NCI-H2029 (cell line): Measurements from ENCODE around the gene KLHL34.

Experiments used
- DNase-seq: peaks from one replicate; lab custom pipeline; 2025; lab: John Stamatoyannopoulos, UW

KLHL34 gene, protein sequence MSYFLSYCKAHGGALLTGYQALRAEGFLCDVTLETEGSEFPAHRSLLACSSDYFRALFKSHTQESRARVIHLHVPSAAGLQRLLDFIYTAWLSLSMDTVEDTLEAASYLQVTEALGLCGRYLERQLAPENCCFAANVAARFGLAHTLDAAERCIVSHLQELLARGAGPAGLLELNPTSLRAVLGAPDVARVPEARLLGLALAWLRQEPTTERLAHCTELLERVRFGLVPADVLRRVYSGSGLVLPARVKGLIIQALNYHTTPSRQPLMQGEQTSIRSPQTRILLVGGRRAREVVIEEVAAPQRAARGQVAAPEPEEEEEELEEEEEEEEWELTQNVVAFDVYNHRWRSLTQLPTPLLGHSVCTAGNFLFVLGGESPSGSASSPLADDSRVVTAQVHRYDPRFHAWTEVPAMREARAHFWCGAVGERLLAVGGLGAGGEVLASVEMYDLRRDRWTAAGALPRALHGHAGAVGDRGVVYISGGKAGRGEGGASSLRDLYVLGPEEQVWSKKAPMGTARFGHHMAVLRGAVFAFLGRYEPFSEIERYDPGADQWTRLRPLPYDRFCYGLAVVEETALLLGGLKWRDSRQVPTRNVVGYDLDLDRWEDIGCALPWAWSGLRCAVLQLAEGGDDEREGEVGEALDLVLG

GRCh38 chrX:21658152-21658737, at the start of gene KLHL34:
Gene KLHL34 (minus strand): TSS chrX:21658330. CDS start chrX:21657788, 542 bp downstream.
- no peak for DNase-seq

DNA sequence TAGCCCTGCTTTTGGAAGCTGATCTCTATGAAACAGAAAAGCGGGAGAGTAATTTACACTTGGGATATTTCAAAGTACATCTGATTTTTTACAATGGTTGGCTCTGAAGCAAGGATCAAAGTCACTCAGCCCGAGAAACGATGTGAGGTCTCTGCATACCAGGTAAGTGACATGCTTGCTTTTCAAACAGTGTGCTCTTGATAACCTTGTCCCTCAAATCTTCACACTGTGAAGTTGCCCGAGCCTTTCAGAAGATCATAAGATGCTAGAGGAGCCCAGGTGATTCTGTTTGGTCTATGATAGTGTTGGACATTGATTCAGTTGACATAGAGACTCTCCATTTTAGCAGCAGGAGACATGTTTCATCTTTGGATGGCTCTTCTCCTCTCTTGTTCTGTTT, 47.1 kb upstream of the KLHL34 start:
- DNase-seq, result no peak

DNA sequence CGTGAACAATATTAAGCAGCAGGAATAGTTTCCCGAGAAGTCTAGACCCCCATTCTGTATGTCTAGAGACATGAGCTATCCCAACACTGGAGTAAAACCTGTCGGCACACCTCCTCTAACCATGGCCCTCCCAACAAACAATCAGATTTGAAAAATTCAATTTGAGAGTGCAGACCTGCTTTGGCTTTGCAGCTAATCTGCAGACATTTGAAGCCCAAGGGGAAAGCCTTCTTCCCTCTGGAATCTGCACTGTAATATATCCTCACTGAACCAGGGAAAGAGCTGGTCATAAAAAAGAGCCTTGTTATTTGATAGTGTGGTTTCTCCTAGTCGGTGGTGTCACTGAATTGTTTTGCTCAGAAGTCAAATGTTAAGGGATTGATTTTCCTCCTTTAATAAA, 44.6 kb upstream of the KLHL34 start:
- DNase-seq, result no peak

- DNase-seq, result no peak
These were observed 42.8 kb upstream of the KLHL34 start for GRCh38 chrX:21700967-21701366.

DNA sequence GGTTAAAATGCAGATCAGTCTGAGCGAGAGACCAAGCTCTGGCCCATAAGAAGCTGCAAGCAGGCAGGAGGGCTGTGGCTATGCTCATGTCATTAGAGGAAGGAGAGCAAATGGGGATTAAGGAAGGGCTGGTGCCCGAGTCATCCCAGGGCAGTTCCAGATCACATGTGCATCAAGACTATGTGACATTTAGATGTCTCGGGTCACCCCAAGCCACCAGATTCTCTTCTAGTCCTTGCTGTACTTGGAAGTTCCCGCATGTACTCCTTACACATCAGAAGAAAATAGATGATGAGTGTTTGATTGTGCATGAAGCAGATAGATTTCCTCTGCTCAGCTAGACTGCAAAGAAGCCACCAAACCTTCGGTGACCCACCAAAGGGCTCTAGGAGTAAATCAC, 42.1 kb upstream of the KLHL34 start:
- no peak for DNase-seq

DNA sequence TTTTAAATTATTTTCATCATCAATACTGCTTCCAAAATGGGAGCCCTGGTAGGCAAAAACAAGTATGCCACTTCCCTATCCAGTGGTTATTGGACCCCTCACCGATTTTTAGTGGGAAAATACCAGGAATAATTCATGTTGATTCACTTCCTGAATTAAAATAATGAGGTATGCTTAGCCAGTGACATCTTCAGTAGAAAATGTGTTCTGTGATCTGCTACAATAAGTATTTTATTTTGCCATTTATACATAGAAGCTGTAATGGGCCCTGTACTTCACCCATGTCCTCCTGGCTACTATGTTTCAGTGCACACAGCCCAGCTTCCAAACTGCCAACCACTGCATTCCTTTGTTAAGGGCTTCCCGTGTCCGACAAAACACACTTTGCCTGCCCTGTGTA, 41.0 kb upstream of the KLHL34 start:
- DNase-seq, result no peak

DNA sequence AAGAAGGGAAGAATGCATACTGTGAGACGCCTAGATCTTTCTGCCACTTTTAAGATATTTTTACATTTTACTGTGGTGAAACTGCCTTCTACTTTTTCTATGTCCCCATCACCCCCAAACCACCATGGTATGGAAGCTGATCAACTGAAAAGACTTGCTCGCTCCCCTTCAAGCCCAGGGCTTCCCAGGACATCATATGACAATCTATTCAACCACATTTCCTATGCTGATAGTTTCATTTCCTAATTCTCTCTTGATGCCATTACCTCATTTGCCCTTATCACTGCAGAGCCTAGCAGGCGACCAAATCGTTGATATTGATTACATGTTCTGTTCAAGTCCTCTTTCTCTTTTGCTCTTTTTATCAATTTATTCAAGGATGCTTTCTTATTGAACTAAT, 40.1 kb upstream of the KLHL34 start:
- no peak for DNase-seq

DNA sequence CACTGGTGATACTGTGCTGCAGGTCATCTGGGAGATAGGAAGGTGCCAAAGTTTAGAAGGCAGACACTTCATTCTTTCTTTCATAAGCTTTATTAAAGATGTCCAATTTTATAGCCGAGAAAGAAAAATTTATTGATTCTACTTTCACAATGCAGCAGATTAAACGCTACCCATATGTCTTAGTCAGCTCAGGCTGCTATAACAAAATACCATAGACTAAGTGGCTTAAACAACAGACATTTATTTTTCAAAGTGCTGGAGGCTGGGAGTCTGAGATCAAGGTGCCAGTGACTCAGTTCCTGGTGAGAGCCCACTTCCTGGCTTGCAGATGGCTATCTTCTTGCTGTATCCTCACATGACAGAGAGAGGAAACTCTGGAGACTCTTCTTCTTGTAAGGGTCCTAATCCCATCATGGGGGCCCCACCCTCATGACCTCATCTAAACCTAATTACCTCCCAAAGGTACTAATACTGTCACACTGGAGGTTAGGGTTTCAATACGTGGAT, 33.4 kb upstream of the KLHL34 start:
- DNase-seq, result no peak

- DNase-seq, result no peak
These were observed 25.8 kb upstream of the KLHL34 start for GRCh38 chrX:21683941-21684340.

GRCh38 chrX:21678048-21678612, 20.0 kb upstream of the KLHL34 start:
- no peak for DNase-seq

DNA sequence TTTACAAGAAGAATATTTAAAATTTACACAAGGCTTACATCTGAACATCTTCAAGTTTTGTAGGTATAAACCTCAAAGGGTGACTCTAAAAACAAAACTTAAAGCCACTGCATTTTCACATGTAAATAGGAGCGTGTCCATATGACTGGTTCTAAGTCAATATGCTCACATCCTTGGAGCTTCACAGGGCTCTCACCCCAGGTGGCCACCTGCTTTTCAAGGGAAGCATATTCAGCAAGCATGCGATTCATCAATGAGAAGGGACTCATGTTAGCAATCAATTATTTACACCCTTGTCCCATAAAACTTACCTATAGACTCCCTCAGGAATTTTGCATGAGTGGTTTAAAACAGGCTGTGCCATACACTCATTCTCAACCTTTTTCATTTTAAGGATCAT, 17.8 kb upstream of the KLHL34 start:
- no peak for DNase-seq

DNA sequence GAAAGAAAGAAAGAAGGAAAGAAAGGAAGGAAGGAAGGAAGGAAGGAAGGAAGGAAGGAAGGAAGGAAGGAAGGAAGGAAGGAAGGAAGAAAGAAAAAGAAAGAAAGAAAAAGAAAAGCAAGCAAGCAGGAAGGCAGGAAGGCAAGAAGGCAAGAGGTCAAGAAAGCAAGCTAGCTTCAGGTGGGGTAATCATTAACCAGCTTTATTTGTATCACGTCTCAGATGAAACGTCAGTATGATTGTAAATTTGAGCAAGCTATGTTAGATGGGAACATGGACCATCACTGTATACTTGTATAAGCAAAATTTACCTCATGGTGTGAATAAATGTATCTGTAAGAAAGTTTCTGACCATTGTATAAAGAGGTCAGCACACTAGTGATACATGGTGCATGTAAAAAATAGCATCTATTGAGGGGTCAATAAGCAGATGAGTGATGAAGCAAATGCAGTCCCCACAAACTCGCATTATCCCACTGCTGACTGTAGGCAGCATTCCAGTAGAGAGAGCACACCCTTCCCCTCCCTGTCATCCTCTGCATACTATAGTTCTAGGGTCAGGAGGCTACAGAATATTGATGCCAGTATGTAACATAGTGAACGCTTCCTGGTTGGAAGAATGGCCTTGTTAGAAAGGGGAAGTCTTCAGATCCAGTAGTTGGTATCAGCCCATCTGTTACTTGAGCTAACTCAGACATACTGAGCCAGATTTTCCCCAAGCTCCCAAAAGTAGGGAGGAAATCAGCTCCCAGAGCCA, 16.5 kb upstream of the KLHL34 start:
- no peak for DNase-seq

DNA sequence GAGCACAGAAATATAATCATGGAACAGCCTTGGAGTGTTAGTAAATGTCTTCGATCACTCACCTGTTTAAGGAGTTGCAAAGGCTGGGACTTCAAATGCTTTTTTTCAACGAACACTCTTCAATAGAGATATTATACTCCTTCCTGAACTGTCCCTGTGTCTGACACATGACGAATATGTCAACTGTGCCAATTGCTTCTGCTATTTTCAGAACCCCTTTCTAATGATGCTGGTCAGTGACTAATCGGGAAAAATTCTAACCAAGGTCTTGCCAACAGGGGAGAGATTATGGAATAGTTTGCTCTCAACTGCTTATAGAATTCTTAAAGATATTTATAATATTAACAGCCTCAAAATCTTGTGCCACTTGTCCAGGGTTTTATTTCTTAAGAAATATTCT, 8.5 kb upstream of the KLHL34 start:
- DNase-seq, result no peak

DNA sequence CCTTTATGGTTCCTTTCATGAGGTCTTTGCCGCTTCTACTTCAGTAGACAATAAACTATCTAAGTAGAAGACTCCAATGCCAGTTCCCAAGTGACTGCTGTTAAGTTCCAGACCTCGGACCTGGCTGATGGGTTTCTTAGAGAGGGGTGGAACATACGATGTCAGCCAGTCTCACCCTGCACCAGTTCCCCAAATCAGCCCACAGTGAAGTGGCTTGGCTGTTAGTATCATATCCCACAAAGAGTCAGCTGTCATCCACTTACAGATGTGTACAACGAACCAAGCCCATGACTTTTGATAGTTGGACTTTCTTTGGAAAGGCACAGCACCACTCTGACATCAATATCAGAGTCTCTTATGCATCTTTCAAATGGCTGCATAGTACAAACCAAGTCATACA, 8.1 kb upstream of the KLHL34 start:
- DNase-seq, result no peak

GRCh38 chrX:21662761-21663160, 4.6 kb upstream of the KLHL34 start:
- DNase-seq, result no peak

- no peak for DNase-seq
These were observed 3.2 kb upstream of the KLHL34 start for GRCh38 chrX:21661316-21661715.

DNA sequence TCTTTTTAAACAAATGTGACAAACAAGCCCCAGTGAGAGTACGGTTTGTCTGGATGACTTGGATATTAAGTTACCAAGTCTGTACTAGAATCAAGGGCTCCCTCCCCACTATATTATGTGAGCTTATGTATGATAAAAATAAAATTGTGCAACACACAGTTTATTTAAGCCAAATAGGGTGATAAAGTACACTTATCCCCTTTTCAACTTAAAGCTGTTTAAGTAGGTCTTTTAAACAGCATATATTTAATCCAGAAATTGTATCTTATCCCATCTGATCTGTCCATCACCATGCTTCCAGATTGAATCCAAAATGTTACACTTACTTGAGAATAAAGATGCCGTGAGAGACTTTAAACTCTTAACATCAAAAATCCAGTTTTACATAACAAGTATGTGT, 2.0 kb upstream of the KLHL34 start:
- no peak for DNase-seq

GRCh38 chrX:21659320-21659719, 1.2 kb upstream of the KLHL34 start:
- no peak for DNase-seq

DNA sequence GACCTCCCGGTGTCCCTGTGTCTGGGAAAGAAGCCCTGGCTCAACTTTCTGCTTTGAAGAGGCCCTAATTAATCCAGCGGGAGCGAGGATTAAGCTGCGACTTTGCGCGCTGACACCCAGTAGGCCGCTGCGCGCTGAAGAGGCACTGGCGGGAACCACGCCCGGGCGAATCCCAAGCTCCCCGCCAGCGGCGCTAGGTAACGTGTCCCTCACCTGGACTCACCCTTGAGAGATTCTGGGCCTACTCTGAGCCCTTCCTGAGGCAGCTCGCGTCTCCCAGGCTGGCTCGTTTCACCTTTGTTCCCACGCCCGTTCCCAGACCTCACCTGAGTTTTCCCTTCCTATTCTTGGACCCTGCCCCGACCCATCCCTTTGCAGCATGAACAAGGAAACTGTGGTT, 616 bp upstream of the KLHL34 start:
- no peak for DNase-seq

DNA sequence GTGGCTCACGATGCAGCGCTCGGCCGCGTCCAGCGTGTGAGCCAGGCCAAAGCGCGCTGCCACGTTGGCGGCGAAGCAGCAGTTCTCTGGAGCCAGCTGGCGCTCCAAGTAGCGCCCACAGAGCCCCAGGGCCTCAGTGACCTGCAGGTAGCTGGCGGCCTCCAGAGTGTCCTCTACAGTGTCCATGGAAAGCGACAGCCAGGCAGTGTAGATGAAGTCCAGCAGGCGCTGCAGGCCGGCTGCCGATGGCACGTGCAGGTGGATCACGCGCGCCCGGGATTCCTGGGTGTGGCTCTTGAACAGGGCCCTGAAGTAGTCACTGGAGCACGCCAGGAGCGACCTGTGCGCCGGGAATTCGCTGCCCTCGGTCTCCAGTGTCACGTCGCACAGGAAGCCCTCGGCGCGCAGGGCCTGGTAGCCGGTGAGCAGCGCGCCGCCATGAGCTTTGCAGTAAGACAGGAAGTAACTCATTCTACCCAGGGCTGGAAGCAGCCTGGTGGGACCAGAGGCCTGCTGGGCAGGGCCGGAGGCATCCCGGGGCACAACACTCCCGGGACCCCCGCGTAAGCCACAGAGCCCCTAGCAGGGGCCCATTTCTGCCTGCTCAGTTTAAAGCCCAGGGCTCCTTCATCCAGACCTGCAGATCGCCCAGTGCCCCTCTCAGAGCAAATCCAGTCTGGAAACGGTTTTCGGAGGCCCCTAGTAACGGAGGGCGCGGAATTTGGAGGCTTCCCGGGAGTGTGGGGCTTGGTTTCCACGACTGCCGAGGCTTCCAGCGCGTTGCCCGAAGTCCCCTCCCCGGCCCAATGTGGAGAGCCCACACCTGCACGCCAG, 595 bp downstream of the KLHL34 start:
- no peak for DNase-seq
